ENCODE data around the gene ZMAT3. TPM values are rescaled to one million over a fixed set of nuclear protein-coding genes. Genes with fewer than 3 reads are reported as not detected.

The ZMAT3 gene
- total RNA-seq, 4 donors from 2014 or later: 5.3 to 9.2 (median 6.8) TPM

DNA sequence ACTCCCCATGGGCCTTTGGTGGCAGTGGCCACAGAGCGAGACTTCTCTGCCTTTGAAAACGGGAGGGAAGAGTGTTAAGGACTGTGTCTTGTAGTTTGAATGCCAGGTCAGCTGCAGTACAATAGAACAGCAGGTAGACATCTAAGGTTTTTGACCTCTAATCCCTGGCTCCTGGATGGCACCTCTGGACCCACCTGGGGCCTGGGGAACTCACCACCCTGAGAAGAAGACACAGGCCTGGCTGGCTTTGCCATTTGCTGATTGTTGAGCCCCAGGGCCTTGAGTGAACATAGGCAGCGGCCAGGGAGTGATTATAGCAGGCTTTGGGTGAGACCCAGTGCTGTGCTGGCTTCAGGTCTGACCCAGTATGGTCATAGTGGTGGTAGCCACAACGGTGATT lies 66.4 kb downstream of the ZMAT3 start:
- intact Hi-C loops (cut with DNase I): no loop called here
- no peaks in the 10 kb centered on the region for H3K36me3 ChIP-seq
- no peak for DNase-seq
- WGBS, 2 donors: 76 to 90% methylated on average over 2 of the region's 4 CpGs
- H3K9me3 ChIP-seq: no peaks in the 10 kb centered on the region
- H3K4me1 ChIP-seq: no peaks in the 10 kb centered on the region
- no peak overlapping the region for H3K27ac ChIP-seq
- no peak for TF ChIP-seq POLR2A (IDR thresholded peaks at IDR 0.05)
- TF ChIP-seq, protein P1, sequence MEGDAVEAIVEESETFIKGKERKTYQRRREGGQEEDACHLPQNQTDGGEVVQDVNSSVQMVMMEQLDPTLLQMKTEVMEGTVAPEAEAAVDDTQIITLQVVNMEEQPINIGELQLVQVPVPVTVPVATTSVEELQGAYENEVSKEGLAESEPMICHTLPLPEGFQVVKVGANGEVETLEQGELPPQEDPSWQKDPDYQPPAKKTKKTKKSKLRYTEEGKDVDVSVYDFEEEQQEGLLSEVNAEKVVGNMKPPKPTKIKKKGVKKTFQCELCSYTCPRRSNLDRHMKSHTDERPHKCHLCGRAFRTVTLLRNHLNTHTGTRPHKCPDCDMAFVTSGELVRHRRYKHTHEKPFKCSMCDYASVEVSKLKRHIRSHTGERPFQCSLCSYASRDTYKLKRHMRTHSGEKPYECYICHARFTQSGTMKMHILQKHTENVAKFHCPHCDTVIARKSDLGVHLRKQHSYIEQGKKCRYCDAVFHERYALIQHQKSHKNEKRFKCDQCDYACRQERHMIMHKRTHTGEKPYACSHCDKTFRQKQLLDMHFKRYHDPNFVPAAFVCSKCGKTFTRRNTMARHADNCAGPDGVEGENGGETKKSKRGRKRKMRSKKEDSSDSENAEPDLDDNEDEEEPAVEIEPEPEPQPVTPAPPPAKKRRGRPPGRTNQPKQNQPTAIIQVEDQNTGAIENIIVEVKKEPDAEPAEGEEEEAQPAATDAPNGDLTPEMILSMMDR (IDR thresholded peaks at IDR 0.05): no peak
- H3K4me3 ChIP-seq: no peak overlapping the region
- no peaks in the 10 kb centered on the region for H3K27me3 ChIP-seq

DNA sequence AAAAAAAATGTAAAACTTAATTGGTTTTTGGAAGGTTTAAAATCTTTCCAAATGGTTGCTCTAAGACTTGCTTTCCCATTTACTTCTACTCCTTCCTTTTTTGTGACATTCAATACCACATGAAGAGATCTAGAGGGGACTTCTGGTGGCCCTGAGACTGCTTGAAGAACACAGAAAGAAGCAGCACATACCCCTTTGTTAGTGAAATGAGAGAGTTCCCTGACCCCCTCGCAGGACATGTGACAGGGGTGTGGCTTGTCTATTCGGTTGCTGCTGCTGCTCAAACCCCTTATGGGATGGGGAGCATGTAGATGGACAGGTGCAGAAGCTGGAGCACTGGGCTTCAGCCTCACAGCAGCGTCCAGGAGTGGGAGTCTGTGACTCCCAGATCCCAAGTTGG lies 71.0 kb downstream of the ZMAT3 start:
- no peaks in the 10 kb centered on the region for H3K9me3 ChIP-seq
- H3K4me1 ChIP-seq: no peaks in the 10 kb centered on the region
- intact Hi-C loops (cut with DNase I): no loop called here
- 55 to 61% methylated on average over 2 to 3 of the region's 3 CpGs for WGBS, 2 donors
- no peak for TF ChIP-seq POLR2A (IDR thresholded peaks at IDR 0.05)
- TF ChIP-seq, protein P1 (IDR thresholded peaks at IDR 0.05): no peak
- H3K27ac ChIP-seq: no peak overlapping the region
- no peaks in the 10 kb centered on the region for H3K36me3 ChIP-seq
- H3K4me3 ChIP-seq: no peak overlapping the region
- no peak for DNase-seq
- no peaks in the 10 kb centered on the region for H3K27me3 ChIP-seq

DNA sequence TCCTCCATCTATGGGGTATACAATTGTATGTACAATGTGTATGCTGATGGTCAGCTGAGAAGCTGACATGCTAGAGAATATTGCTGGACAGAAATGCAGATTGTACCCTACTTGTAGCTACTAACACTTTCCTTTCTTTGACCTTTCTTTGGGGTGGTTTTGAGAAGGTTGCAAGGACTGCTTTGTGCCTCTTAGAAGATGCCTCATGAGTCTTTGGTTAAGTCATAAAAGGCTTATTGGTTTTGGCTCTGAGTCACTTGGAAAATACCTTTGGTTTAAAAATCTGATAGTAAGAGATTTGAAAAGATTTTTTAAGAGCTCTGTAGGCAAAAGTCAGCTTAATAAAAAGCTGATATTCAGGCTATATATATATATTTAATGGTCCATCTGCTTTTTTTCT lies 71.5 kb downstream of the ZMAT3 start:
- no peaks in the 10 kb centered on the region for H3K4me1 ChIP-seq
- intact Hi-C loops (cut with DNase I): no loop called here
- no peak overlapping the region for H3K27ac ChIP-seq
- no peak overlapping the region for H3K4me3 ChIP-seq
- no peaks in the 10 kb centered on the region for H3K27me3 ChIP-seq
- H3K9me3 ChIP-seq: no peaks in the 10 kb centered on the region
- H3K36me3 ChIP-seq: no peaks in the 10 kb centered on the region
- TF ChIP-seq, protein P1 (IDR thresholded peaks at IDR 0.05): no peak
- TF ChIP-seq POLR2A (IDR thresholded peaks at IDR 0.05): no peak
- no peak for DNase-seq

DNA sequence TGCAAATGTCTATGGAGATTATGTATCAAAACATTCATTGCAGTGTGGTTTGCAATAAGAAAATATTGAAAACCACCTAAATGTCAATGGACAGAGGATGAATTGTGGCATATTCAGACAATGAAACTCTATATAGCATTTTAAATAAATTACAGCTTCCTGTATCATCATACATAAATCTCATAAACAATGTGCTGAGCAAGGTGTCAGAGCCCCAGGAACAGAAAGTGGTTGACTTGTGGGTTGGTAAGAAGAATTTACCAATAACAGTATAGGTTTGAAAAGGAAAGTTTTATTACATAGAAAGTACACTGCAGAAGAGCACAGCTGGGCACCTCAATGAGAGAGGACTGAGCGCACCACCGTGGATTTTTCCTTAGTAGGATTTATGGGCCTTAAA lies 75.2 kb downstream of the ZMAT3 start:
- WGBS, 2 donors: 82 to 90% methylated on average over 2 of the region's 2 CpGs
- intact Hi-C loops (cut with DNase I): no loop called here
- no peaks in the 10 kb centered on the region for H3K9me3 ChIP-seq
- TF ChIP-seq, protein P1 (IDR thresholded peaks at IDR 0.05): no peak
- TF ChIP-seq POLR2A (IDR thresholded peaks at IDR 0.05): no peak
- H3K27me3 ChIP-seq: no peaks in the 10 kb centered on the region
- no peak overlapping the region for H3K4me3 ChIP-seq
- H3K27ac ChIP-seq: no peak overlapping the region
- no peak for DNase-seq
- no peaks in the 10 kb centered on the region for H3K4me1 ChIP-seq
- no peaks in the 10 kb centered on the region for H3K36me3 ChIP-seq

DNA sequence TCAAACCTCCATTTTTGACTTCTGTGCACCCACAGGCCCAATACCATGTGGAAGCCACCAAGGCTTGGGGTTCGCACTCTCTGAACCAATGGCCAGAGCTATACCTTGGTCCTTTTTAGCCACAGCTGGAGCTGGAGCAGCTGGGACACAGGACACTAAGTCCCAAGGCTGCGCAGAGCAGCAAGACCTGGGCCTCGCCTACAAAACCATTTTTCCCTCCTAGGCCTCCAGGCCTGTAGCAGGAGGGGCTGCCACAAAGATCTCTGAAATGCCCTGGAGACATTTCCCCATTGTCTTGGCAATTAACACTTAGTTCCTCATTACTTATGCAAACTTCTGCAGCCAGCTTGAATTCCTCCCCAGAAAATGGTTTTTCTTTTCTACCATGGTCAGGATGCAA lies 81.3 kb downstream of the ZMAT3 start:
- no peak for DNase-seq
- 50 to 100% methylated on average over 1 to 3 of the region's 3 CpGs for WGBS, 2 donors
- Histone ChIP-seq H3K27ac (no peak overlapping the region), H3K4me3 (no peak overlapping the region), H3K4me1 (no peaks in the 10 kb centered on the region), H3K27me3 (no peaks in the 10 kb centered on the region), H3K36me3 (no peaks in the 10 kb centered on the region), H3K9me3 (peaks cover 0 to 44% (median 31%) of the 10 kb centered on the region in 3 donors)
- intact Hi-C loops (cut with DNase I): no loop called here
- TF ChIP-seq POLR2A (IDR thresholded peaks at IDR 0.05): no peak
- TF ChIP-seq, protein P1 (IDR thresholded peaks at IDR 0.05): no peak

Measured in esophagus squamous epithelium (tissue), 5 donors.